A549 treated with CORT108297 at 1 μM for 4 hours (cell line): ENCODE results near the gene RAB40A. TPM values are rescaled to one million over a fixed set of nuclear protein-coding genes. Genes with fewer than 3 reads are reported as not detected.

Experiments used
- total RNA-seq: library from RNA; stranded (reverse); fragments of 200-300 nt; extraction: Qiagen RNA extraction; gene quantifications from 5 replicates; pipeline ENCODE4 v1.2.3, GENCODE V29; 2022

RAB40A gene, protein sequence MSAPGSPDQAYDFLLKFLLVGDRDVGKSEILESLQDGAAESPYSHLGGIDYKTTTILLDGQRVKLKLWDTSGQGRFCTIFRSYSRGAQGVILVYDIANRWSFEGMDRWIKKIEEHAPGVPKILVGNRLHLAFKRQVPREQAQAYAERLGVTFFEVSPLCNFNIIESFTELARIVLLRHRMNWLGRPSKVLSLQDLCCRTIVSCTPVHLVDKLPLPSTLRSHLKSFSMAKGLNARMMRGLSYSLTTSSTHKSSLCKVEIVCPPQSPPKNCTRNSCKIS
- 0.04 TPM in 1 of 5 replicates, not detected in the others for total RNA-seq

DNA sequence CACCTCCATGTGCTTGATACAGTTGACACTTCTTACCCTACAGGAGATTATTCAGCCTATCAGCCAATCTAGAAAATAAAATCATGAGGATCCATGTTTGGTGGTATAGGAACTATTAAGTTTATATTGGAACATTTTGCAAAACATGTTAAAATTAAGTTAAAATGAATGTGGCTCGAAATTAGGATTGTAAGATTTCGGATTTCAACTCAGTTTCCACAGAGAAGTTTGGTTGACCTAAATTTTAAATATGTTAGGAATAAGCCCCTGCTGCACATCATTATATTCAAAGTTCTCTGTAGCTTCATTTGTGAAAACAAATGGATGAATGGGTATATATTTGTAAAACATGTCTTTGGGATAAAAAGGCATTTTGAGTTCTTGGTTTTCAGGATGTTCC, at the start of gene RAB40A:
RAB40A (minus strand) TSS at position 101 of the 400 bp plus-strand sequence. CDS start 18,733 bp downstream, outside the sequence.

Other genes with a start within 250 kb of the RAB40A start
- not detected in 5 replicates for gene TCEAL5, start 242.7 kb downstream of the RAB40A start, total RNA-seq
- 7.5 to 13.1 TPM (median 9.6 TPM) in 5 replicates for gene BEX2, start 208.5 kb downstream of the RAB40A start, total RNA-seq
- gene TCEAL7, start 189.2 kb downstream of the RAB40A start, total RNA-seq: not detected in 5 replicates
- gene TCEAL9, start 163.0 kb downstream of the RAB40A start, total RNA-seq: 82.9 to 166 TPM (median 88.1 TPM) in 5 replicates
- 242 to 259 TPM (median 246 TPM) in 5 replicates for gene BEX3, start 143.0 kb downstream of the RAB40A start, total RNA-seq
- gene TCEAL4, start 66.0 kb upstream of the RAB40A start, total RNA-seq: 106 to 162 TPM (median 113 TPM) in 5 replicates
- 14.8 to 21.2 TPM (median 16.8 TPM) in 5 replicates for gene TCEAL3, start 88.5 kb upstream of the RAB40A start, total RNA-seq
- gene TCEAL1, start 109.5 kb upstream of the RAB40A start, total RNA-seq: 33.1 to 49.6 TPM (median 38.9 TPM) in 5 replicates
- gene MORF4L2, start 167.2 kb upstream of the RAB40A start, total RNA-seq: 401 to 1,224 TPM (median 462 TPM) in 5 replicates
- not detected in 5 replicates for gene TMEM31, start 191.4 kb upstream of the RAB40A start, total RNA-seq